WTC11 (cell line): Measurements from ENCODE around the gene CRIP1. TPM values are rescaled to one million over a fixed set of nuclear protein-coding genes. Genes with fewer than 3 reads are reported as not detected.

Experiments used
- ATAC-seq: fragments of 200-7000 bp; cut with Tn5 transposase; 2 replicates; pipeline ENCODE4 v1.10.0; 2021; ENCODE audit warnings: mild to moderate bottlenecking, moderate library complexity
- CTCF ChIA-PET: fragments of 300-600 bp; sonication (Branson Sonifier 250); formaldehyde crosslinking; loops from one replicate; lab custom pipeline; 2021; ENCODE audit warnings: antibody characterized with exemption; lab: Charles Lee
- POLR2A ChIA-PET: fragments of 350-600 bp; sonication (Branson Sonifier 250); formaldehyde crosslinking; loops from one replicate; lab custom pipeline; 2021; ENCODE audit warnings: antibody characterized with exemption; lab: Charles Lee
- DNase-seq: peaks from one replicate; pipeline ENCODE4 v3.0.0; 2021; ENCODE audit warnings: low spot score
- H3K27ac Mint-ChIP-seq: 2 replicates; pipeline ENCODE4 v1.8.0; 2021; ENCODE audit warnings: mixed read lengths
- H3K27me3 Mint-ChIP-seq: 2 replicates; pipeline ENCODE4 v1.8.0; 2021; ENCODE audit warnings: low read depth, mild to moderate bottlenecking, moderate library complexity, mixed read lengths
- H3K36me3 Mint-ChIP-seq: 2 replicates; pipeline ENCODE4 v1.8.0; 2021; ENCODE audit warnings: mixed read lengths
- H3K4me1 Mint-ChIP-seq: 2 replicates; pipeline ENCODE4 v1.8.0; 2022; ENCODE audit warnings: mixed read lengths
- H3K4me3 Mint-ChIP-seq: 2 replicates; pipeline ENCODE4 v1.8.0; 2021; ENCODE audit warnings: mild to moderate bottlenecking, moderate library complexity, mixed read lengths
- H3K9me3 Mint-ChIP-seq: 2 replicates; pipeline ENCODE4 v1.8.0; 2021; ENCODE audit warnings: mixed read lengths
- ARID4B ChIP-seq: sonication (generic); formaldehyde crosslinking; IDR thresholded peaks from 2 replicates; pipeline ENCODE4 v1.8.0; 2023; ENCODE audit warnings: missing genetic modification reagents, mild to moderate bottlenecking, borderline replicate concordance
- ATF6 ChIP-seq: sonication (generic); formaldehyde crosslinking; IDR thresholded peaks from 2 replicates; pipeline ENCODE4 v1.8.1; 2023; ENCODE audit warnings: mild to moderate bottlenecking, missing genetic modification reagents
- CREB1 ChIP-seq: sonication (generic); formaldehyde crosslinking; IDR thresholded peaks from 2 replicates; pipeline ENCODE4 v1.8.0; 2023; ENCODE audit warnings: mild to moderate bottlenecking, missing genetic modification reagents
- CREM ChIP-seq: sonication (generic); formaldehyde crosslinking; IDR thresholded peaks from 2 replicates; pipeline ENCODE4 v1.8.1; 2022; ENCODE audit warnings: mild to moderate bottlenecking, missing genetic modification reagents, moderate library complexity
- E2F1 ChIP-seq: sonication (generic); formaldehyde crosslinking; IDR thresholded peaks from 2 replicates; pipeline ENCODE4 v1.8.0; 2022; ENCODE audit warnings: mild to moderate bottlenecking, missing genetic modification reagents
- ELF4 ChIP-seq: sonication (generic); formaldehyde crosslinking; IDR thresholded peaks from 2 replicates; pipeline ENCODE4 v1.8.1; 2022; ENCODE audit warnings: low read depth, mild to moderate bottlenecking, moderate library complexity, missing genetic modification reagents
- EMX1 ChIP-seq: fragments of 250-450 bp; sonication (Bioruptor Pico); IDR thresholded peaks from 2 replicates; pipeline ENCODE4 v1.8.0; 2021; ENCODE audit warnings: mild to moderate bottlenecking
- FOXP1 ChIP-seq: sonication (generic); formaldehyde crosslinking; IDR thresholded peaks from 2 replicates; pipeline ENCODE4 v1.8.0; 2022; ENCODE audit warnings: missing genetic modification reagents, mild to moderate bottlenecking, moderate library complexity, borderline replicate concordance
- MXD4 ChIP-seq: fragments of 250-450 bp; sonication (Bioruptor Pico); IDR thresholded peaks from 2 replicates; pipeline ENCODE4 v1.8.0; 2021; ENCODE audit warnings: mild to moderate bottlenecking, moderate library complexity, borderline replicate concordance
- NFATC4 ChIP-seq: fragments of 250-450 bp; sonication (Bioruptor Pico); IDR thresholded peaks from 2 replicates; pipeline ENCODE4 v1.9.0; 2021; ENCODE audit warnings: mild to moderate bottlenecking
- NR1H2 ChIP-seq: sonication (generic); formaldehyde crosslinking; IDR thresholded peaks from 2 replicates; pipeline ENCODE4 v1.9.0; 2021; ENCODE audit warnings: mild to moderate bottlenecking, moderate library complexity, missing genetic modification reagents
- RELA ChIP-seq: sonication (generic); formaldehyde crosslinking; IDR thresholded peaks from 2 replicates; pipeline ENCODE4 v1.8.1; 2022; ENCODE audit warnings: missing genetic modification reagents, mild to moderate bottlenecking, borderline replicate concordance
- total RNA-seq: library from RNA; stranded (reverse); gene quantifications from 3 replicates; pipeline ENCODE4 v1.2.3, GENCODE V29; 2021
- TF ChIP-seq, protein P1 (sequence below): sonication (generic); formaldehyde crosslinking; IDR thresholded peaks from 2 replicates; pipeline ENCODE4 v1.8.0; 2022; ENCODE audit warnings: mild to moderate bottlenecking, missing genetic modification reagents
- TF ChIP-seq, protein P2 (sequence below): sonication (generic); formaldehyde crosslinking; IDR thresholded peaks from 2 replicates; pipeline ENCODE4 v1.8.1; 2022; ENCODE audit warnings: missing genetic modification reagents, borderline replicate concordance
- TF ChIP-seq, protein P3 (sequence below): fragments of 250-450 bp; sonication (Bioruptor Pico); IDR thresholded peaks from 2 replicates; pipeline ENCODE4 v1.8.0; 2021; ENCODE audit warnings: mild to moderate bottlenecking

Gene CRIP1
- total RNA-seq, 1 experiment from 2014 or later = 9.0 TPM

- H3K4me1 Mint-ChIP-seq = no peaks in the 10 kb centered on the region
- ChIA-PET CTCF (no interaction called here), POLR2A (no interaction called here)
- no peak for DNase-seq
- H3K9me3 Mint-ChIP-seq = peaks cover 32% of the 10 kb centered on the region
- H3K27ac Mint-ChIP-seq = no peak overlapping the region
- H3K36me3 Mint-ChIP-seq = peaks cover 24% of the 10 kb centered on the region
- no peak for TF ChIP-seq RELA
- TF ChIP-seq, protein P1, sequence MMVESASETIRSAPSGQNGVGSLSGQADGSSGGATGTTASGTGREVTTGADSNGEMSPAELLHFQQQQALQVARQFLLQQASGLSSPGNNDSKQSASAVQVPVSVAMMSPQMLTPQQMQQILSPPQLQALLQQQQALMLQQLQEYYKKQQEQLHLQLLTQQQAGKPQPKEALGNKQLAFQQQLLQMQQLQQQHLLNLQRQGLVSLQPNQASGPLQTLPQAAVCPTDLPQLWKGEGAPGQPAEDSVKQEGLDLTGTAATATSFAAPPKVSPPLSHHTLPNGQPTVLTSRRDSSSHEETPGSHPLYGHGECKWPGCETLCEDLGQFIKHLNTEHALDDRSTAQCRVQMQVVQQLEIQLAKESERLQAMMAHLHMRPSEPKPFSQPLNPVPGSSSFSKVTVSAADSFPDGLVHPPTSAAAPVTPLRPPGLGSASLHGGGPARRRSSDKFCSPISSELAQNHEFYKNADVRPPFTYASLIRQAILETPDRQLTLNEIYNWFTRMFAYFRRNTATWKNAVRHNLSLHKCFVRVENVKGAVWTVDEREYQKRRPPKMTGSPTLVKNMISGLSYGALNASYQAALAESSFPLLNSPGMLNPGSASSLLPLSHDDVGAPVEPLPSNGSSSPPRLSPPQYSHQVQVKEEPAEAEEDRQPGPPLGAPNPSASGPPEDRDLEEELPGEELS = no peak
- TF ChIP-seq, protein P2, sequence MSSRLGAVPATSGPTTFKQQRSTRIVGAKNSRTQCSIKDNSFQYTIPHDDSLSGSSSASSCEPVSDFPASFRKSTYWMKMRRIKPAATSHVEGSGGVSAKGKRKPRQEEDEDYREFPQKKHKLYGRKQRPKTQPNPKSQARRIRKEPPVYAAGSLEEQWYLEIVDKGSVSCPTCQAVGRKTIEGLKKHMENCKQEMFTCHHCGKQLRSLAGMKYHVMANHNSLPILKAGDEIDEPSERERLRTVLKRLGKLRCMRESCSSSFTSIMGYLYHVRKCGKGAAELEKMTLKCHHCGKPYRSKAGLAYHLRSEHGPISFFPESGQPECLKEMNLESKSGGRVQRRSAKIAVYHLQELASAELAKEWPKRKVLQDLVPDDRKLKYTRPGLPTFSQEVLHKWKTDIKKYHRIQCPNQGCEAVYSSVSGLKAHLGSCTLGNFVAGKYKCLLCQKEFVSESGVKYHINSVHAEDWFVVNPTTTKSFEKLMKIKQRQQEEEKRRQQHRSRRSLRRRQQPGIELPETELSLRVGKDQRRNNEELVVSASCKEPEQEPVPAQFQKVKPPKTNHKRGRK (CRISPR knock-in tag) = no peak
- no peak for TF ChIP-seq CREB1
- no peak for TF ChIP-seq CREM (CRISPR knock-in tag)
- no peak for TF ChIP-seq NR1H2 (CRISPR knock-in tag)
- TF ChIP-seq, all 79 proteins: peak for 0
- ATAC-seq = no peak
- H3K27me3 Mint-ChIP-seq = peaks cover 19% of the 10 kb centered on the region
- H3K4me3 Mint-ChIP-seq = no peak overlapping the region
These were observed 49.4 kb downstream of the CRIP1 start for GRCh38 chr14:105536051-105536450.

DNA sequence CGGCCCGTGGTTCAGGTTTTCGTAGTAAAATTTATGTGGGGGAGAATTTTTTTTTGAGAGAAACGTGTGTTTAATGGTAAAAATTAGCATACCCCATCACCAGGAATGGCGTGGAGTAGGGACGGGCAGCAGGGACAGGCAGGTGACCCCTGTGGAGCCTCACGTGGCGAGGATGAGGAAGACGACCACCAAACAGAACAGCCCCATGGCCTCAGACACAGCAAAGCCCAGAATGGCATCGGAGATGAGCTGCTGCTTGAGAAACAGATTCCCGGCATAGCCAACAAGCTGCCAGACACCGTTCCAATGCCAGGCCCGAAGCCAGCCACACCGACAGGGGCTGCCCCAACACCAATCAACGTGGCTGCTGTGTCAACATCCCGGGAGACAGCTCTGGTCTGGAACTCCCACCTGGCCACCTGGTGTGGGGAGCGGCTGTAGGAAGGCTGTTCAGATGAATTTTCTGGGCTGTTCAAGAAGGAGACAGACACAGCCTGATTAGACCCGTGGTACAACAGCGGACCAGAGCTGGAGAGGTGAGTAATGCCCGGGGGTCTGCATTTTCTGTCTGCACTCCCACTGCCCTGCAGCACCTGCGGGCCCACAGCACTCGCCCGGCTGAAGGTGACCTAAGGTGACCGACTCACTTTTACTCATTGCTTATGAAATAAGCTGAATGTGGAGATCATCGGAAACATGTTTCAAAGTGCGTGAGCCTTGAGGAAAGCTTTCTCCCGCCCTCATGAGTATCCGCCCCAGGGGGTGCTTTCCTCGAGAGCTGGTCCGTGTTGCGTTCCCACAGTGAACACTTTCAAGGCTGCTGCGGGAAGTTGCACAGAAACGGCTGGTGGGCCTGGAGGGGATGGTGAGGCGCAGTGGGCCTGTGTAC lies 50.2 kb downstream of the CRIP1 start:
- ChIA-PET CTCF (interaction anchor here (0.6 to 1.5 kb wide), 4 partner anchors 11 to 56 kb away, joined by 3 to 4 read pairs (median 3); no protein-coding TSS in a partner anchor), POLR2A (no interaction called here)
- no peak for ATAC-seq
- no peak overlapping the region for H3K4me3 Mint-ChIP-seq
- peaks cover 41% of the 10 kb centered on the region for H3K9me3 Mint-ChIP-seq
- H3K27me3 Mint-ChIP-seq = peaks cover 22% of the 10 kb centered on the region
- H3K27ac Mint-ChIP-seq = no peak overlapping the region
- H3K4me1 Mint-ChIP-seq = no peaks in the 10 kb centered on the region
- no peak for DNase-seq
- peaks cover 32% of the 10 kb centered on the region for H3K36me3 Mint-ChIP-seq
- TF ChIP-seq NFATC4 (CRISPR knock-in tag) (no peak), MXD4 (CRISPR knock-in tag) (no peak), FOXP1 (CRISPR knock-in tag) (no peak), EMX1 (CRISPR knock-in tag) (no peak), ATF6 (no peak), ARID4B (no peak), E2F1 (CRISPR knock-in tag) (no peak), ELF4 (CRISPR knock-in tag) (no peak)
- TF ChIP-seq, protein P1 = no peak
- TF ChIP-seq, protein P3, sequence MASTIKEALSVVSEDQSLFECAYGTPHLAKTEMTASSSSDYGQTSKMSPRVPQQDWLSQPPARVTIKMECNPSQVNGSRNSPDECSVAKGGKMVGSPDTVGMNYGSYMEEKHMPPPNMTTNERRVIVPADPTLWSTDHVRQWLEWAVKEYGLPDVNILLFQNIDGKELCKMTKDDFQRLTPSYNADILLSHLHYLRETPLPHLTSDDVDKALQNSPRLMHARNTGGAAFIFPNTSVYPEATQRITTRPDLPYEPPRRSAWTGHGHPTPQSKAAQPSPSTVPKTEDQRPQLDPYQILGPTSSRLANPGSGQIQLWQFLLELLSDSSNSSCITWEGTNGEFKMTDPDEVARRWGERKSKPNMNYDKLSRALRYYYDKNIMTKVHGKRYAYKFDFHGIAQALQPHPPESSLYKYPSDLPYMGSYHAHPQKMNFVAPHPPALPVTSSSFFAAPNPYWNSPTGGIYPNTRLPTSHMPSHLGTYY (CRISPR knock-in tag) = no peak
